ACHN (cell line): ENCODE measurements around the gene TRIM7.

ENCODE experiments used
- DNase-seq: peaks from one replicate; pipeline ENCODE4 v3.0.0-alpha.2; 2015
- in situ Hi-C: cut with HindIII; loops from 2 replicates; pipeline ENCODE4 v1.10.0; 2017; ENCODE audit warnings: low sequenced_read_pairs, low pct_ligation_motif_present, low pct_unique_long_range_greater_than_20kb

TRIM7 gene

DNA sequence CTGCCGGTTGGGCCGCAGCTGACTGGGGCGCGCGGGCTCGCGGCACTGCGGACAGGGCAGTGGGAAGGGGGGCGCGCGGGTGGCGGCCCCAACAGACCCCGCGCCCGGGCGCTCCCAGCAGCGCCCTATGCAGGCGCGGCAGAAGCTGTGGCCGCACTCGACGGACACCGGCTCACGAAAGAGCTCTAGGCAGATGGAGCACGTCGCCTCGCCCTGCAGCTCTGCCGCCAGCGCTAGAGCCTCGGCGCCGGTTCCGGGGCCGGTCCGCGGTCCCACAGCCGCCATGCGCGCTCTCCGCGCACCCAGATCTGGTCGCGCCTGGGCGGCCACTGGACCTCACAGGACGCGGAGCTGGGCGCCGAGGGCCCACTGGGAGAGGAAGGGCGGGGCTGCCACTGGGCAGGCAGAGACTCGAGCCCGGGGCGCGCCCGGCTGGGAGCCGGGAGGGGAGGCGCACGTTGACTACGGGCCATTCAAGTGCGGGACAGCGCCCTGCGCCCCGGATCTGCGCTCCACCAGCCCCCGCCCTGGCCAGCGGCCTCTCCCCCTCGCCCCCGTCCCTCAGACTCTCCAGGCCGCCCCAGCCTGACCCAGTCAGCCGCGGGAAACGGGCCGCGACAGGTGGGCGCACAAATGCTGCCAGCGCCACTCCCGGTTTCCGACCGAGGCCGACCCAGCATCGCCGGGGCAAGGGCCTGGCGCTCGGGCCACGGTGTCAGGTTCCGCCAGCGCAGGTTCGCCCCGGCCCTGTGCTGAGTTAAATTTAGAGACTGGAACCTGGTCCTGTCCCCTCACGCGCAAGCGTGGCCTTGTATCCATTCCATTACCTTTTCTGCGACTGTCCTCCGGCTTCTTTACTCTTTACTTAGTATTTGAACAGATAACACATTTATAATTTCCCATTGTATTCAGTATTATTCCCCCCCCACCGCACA lies at the start of gene TRIM7:
Gene TRIM7 (minus strand): TSS at position 371 of the 935 bp plus-strand sequence. CDS start 86 bp downstream, at position 285.
- peak; percentile 64 for DNase-seq

GRCh38 chr5:181248277-181248676 lies 43.3 kb upstream of the TRIM7 start:
- in situ Hi-C loops, result no loop called here
- no peak for DNase-seq

More for the DNA sequence above, at the start of gene TRIM7:
- in situ Hi-C loops, result no loop called here

DNA sequence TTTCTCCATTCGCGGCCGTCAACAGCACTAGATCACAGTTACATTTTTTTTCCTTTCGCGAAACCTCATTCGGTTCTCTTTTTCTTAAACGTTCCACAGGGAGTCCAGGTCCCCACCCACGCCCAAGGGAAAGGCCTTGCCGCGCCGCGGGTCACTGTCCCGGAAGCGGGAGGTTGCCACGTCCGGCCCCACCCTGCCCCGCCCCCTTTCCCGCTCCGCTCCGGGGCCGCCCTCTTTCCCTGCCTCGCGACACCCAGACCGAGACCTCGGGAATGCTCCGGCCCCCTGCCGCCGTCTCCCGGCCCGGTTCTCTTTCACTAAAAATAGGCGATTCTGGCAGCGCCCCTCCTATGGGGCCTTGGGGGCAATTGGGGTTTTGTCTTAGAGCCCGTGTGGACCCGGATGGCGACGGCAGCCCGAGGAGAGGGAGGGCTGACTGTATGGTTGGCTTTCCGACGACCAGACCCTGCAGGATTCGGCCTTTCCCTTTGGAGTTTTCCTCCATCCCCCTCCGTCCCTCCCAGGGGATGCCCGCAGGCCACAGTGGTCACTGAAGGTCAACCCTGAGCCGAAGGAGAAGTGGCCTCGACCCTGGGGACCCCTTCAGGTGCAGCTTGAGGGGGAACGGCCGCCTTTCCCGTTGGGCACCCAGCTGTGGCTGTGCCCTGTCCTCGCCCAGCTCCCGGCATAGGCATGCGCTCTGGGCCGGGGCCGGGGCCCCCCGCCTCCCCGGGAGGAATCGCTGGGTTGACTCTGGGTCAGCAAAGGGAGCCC lies 41.5 kb upstream of the TRIM7 start:
- DNase-seq, result peak; percentile 81
- in situ Hi-C loops, result no loop called here

DNA sequence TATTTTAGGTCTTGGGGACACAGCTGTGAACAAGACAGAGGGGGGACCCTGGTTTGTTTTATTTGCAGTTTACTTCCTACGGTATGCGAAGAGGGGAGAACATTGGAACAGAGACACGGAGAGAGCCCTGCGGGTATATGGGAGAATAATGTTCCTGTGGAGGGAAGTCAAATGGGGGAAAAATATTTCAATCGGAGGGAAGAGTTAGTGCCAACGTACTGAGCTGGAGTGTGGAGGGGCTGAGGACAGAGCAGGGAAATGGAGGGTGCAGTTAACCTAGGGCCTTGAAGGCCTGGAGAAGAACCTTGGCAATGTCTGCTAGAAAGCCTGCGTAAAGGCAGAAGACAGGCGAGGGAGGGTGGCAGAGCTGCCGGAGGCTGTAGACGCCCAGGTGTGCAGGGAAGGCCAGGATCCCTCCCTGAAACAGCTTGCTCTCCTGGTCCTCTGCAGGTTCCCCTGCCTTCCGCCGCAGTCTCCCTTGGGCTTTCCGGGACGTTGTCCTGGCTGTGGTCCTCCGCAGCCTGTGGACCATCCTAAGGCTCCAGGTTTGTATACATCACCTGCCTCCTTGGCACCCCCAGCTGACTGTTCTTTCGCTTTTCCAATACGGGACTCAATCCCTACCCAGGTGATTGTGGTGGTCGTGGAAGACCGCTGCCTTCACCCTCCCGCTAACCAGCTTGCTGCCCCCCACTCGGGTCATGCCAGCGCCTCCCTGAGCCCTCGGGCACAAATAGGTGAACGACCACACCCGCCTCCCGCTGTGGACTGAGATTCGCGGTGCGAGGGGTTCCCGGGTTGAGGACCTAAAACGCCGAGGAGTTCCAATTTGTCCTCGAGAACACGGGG lies 40.7 kb upstream of the TRIM7 start:
- no peak for DNase-seq
- in situ Hi-C loops, result no loop called here

- in situ Hi-C loops, result no loop called here
- DNase-seq, result peak; percentile 76
Measured at GRCh38 chr5:181243564-181244343, 38.8 kb upstream of the TRIM7 start, which contains the start of gene RACK1. RACK1 (minus strand) TSS chr5:181243906; CDS start chr5:181243800, 106 bp downstream.

DNA sequence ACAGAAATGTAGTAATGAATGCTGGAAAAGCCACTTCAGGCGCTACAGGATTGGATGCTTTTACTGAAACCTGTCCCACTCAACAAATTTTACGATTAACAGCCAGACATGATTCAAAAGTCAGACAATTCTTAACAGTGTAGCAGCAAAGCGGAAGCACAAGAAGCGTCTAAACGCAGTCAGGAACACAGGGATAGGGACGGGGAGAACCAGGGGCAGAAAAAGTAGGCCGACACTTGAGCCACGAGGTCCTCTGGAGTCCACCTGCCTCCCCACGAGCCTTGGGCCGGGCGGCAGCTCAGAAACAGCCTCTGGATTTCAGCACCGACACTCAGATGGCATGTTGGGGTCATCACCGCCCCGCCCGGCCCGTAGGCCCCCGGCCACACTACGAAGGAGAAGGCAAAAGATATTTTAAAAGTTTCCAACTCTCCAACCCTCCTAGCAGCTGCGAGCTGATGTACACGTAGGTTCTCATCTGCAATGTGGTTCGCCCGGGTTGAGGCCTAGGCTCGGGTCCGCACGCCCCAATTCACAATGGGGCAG lies 38.1 kb upstream of the TRIM7 start:
- peak; percentile 9 for DNase-seq

GRCh38 chr5:181242031-181242451 lies 37.0 kb upstream of the TRIM7 start:
- in situ Hi-C loops, result no loop called here
- DNase-seq, result no peak

More for the DNA sequence above, 38.1 kb upstream of the TRIM7 start:
- in situ Hi-C loops, result no loop called here

GRCh38 chr5:181241393-181241975 lies 36.5 kb upstream of the TRIM7 start:
- DNase-seq, result peak; percentile 40
- in situ Hi-C loops, result no loop called here

DNA sequence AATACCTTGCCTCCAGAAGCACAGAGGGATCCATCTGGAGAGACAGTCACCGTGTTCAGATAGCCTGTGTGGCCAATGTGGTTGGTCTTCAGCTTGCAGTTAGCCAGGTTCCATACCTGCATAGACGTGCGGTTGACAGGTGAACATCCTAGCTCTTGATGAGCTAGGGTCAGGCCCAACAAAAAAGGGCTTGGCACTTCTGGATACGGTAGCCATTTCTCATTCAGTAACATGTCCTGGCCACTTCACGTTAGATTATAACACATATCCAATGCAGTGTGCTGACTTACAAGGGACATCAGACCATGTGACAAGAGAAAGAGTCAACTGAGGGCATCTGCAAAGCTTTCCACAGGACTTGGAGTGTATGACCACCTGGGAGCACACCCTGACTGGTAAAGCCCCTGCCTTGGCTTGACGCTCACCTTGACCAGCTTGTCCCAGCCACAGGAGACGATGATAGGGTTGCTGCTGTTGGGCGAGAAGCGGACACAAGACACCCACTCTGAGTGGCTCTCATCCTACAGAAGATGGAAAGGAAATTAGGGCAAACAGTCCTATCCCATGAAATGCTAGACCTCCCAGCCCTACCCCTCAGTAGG lies 34.2 kb upstream of the TRIM7 start:
- in situ Hi-C loops, result no loop called here
- no peak for DNase-seq

GRCh38 chr5:181237729-181238385 lies 32.9 kb upstream of the TRIM7 start:
- in situ Hi-C loops, result no loop called here
- no peak for DNase-seq

DNA sequence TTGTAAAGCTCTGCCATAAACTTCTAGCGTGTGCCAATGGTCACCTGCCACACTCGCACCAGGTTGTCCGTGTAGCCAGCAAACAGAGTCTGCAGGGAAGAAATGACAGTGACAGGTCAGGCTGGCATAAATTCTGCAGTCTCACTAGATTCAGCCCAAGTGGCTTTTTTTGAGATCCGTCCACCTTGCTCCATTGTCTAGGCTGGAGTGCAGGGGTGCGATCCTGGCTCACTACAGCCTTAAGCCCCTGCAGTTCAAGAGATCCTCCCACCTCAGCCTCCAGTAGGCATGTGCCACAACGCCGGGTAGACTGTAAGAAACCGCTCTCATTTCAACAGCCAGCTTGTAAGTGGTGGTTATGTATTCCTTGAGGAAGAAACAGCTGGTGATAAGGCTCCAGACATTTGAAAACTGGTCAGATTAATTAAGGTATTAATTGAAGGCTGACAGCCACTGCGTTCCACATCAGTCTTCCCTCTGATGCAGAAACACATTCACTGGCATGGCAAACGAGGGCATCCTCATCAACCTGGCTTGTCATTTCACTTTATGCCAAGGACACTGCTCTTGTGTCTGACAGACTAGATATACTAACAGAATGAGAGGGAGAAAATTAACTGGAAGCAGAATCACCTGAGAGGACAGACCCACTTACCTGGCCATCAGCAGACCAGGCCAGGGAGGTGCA lies 32.1 kb upstream of the TRIM7 start:
- in situ Hi-C loops, result no loop called here
- no peak for DNase-seq

- in situ Hi-C loops, result no loop called here
- DNase-seq, result no peak
Measured at GRCh38 chr5:181236471-181236870, 31.5 kb upstream of the TRIM7 start.

DNA sequence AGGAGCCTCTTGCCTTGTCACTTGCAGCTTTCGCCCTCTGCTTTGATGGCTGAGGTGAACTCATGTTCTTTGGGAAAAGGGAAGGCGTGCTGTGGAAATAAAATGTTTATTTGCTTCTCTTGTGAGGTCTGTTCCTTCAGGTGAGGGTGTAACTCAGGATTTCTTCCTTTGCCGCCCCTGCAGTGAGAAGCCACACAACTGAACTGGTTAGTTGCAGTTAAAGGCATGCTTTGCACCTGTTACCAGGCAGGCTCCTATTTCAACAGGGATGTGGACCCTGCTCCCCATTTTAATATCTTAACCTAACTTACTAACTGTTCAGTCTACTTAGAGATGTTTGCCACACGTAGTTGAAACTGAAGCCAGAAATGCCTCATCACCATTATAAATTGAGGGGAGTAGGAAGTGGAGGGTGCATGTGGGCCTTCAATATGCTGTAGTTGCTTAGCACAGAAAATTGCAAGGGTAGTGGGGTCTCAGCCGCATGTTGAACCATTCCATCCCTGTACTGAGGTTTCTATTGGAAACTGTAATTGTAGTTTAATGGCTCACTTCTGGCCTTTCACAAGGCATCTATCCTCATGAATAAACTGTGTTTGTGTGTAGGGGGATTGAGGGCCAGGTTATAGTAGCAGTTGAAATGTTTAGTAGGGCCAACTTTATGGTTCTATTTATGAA lies 30.8 kb upstream of the TRIM7 start:
- in situ Hi-C loops, result no loop called here
- DNase-seq, result no peak

DNA sequence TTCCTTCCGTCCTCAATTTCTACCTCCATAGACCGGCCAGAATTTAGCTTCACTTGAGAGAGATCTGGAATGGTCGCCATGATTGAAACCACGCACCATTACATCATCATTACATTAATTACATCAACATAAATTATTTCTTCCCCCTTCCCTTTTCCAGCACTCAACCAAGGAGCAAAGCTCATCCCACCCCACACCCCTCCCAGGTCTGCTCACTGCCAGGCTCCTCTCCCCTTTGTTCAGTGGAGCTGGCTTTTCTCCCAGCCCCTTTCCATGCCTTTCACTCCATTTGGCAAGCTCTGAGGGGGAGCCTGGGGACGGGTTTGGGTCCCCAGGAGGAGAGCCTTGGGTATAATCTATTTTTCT lies 30.3 kb upstream of the TRIM7 start:
- DNase-seq, result no peak
- in situ Hi-C loops, result no loop called here

DNA sequence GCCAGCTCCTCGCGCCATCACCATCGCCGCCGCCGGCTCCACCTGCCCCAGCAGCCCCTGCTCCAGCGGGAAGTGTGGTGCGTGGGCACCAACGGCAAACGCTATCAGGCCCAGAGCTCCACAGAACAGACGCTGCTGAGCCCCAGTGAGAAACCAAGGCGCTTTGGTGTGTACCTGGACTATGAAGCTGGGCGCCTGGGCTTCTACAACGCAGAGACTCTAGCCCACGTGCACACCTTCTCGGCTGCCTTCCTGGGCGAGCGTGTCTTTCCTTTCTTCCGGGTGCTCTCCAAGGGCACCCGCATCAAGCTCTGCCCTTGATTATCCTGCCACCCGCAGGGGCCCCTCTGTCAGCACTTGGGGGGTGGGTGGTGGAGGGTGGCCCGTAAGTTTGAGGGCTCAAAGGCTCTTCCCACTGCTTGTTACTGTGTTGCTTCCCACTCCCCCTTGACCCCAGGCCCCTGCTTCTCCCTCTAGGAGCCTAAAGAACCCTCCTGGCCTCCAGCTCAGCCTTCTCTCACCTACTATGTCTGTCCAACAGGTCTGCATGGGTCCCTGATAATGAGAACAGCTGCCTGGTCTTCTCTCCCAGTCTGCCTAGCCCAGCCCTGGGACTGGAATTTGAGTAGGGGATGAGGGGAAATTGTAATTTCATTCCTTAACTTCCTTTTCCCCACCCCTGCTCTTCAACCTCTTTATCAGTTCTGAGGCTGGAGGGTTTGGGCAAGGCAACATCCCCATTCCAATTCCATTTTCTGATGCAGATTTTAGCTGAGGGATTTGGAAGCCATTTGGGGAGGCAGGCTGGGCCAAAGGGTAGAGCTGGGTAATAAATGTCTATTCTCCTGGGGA lies 29.7 kb upstream of the TRIM7 start:
- in situ Hi-C loops, result no loop called here
- no peak for DNase-seq
